GM10847 (cell line): Measurements from ENCODE around the gene NBR1.

ENCODE experiments used
- POLR2A ChIP-seq: IDR thresholded peaks from 2 replicates; pipeline ENCODE4 v1.6.1; 2011; ENCODE audit not compliant: insufficient read length; ENCODE audit errors: extremely low read depth

The NBR1 gene

DNA sequence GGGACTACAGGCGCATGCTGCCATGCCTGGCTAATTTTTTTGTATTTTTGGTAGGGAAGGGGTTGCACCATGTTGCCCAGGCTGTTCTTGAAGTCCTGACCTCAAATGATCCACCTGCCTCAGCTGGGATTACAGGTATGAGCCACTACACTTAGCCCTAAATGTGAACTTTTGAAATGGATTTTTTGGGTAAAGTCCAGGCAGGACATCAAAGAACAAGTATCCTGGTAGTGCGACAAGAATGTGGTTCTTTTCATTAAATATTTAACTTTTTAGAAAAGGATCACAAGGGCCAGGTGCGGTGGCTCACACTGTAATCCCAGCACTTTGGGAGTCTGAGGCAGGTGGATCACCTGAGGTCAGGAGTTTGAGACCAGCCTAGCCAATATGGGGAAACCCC lies 15.3 kb upstream of the NBR1 start:
- no peak for TF ChIP-seq POLR2A

DNA sequence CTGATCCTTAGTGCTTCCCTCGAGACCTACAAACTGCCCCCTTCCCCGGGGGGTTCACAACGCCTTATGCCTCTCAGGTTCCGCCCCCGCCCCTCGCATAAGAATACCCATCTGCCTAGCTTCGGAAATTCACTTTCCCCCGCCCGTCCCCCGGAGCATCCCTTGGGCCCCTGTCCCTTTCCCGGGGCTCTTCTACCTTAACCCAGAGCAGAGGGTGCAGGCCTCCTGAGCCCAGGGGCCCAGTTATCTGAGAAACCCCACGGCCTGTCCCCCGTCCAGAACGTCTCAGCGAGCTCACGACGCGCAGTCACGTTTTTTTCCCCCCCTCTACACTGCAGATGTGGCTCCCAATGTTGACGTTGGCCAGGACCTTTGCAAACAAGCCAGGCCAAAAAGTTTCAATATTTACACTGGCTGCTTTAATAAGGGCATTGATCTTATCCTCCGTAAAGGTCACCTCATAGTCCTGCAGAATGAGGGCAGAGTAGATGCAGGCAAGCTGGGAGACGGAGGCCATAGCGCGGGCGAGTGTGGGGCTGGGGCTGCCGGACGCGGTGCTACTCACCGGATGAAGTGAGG lies 1.4 kb upstream of the NBR1 start:
- TF ChIP-seq POLR2A: no peak

DNA sequence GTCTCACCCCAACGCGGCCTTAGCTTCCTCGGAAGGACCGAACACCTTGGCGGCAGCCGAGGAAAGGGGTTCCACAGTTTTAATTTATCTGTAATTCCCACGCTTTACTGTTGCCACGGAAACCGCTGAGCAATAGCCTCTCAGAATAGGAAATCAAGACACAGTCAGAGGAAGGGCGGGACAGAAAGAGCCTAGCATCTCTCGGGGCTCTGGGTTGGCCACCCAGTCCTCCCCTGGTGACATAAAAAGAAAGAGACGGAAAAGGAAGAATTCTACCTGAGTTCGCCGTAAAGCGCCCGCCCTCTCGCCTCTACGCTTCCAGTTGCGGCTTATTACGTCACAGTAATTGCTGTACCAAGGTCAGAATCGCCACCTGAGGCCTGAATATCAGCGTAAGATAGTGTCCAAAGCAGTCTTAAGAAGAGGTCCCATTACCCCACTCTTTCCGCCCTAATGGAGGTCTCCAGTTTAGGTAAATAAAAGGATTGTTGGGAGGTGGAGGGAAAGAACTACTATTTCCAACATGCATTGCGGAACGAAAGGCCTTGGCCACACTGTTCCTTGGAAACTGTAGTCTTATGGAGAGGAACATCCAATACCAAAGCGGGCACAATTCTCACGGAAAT lies 761 bp upstream of the NBR1 start:
- no peak for TF ChIP-seq POLR2A

DNA sequence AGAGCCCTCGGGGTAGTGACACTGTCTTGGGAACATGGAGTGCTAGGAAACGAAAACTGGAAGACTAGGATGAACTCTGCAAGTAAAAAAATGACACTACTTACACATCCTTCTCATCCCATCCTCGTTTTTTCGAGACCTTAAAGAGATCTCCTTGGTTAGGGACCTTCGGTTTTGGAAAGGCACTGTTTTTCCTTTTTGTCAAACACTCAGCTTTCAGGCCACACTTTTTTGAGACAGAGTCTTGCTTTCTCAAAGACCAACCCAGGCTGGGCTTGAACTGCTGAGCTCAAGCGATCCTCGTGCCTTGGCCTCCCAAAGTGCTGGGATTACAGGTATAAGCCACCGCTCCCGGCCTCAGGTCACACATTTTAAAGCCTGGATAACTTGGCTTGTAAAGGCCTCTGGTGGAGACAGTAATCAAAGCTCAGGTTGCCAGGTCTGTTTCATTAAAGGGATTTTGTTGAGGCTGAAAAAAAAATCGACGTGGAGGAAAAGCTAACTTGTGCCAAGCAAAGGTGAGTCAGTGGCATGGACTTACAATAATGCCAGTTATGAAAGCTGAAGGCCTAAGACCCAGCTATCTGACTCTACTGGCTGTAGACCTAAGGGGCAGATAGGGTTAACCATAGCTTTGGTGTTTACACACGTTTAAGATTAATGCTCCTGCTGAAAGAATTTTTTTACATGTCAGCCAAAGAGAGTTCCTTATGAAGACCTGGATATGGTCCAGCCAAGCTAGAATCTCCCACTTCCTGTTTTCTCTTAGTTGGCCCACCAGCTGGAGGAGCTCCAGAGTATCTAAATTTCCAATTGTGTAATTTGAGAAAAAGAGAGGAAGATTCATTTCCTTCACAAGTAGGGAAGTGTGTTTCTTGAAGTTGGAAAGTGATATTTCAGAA lies 823 bp downstream of the NBR1 start:
- TF ChIP-seq POLR2A: no peak

DNA sequence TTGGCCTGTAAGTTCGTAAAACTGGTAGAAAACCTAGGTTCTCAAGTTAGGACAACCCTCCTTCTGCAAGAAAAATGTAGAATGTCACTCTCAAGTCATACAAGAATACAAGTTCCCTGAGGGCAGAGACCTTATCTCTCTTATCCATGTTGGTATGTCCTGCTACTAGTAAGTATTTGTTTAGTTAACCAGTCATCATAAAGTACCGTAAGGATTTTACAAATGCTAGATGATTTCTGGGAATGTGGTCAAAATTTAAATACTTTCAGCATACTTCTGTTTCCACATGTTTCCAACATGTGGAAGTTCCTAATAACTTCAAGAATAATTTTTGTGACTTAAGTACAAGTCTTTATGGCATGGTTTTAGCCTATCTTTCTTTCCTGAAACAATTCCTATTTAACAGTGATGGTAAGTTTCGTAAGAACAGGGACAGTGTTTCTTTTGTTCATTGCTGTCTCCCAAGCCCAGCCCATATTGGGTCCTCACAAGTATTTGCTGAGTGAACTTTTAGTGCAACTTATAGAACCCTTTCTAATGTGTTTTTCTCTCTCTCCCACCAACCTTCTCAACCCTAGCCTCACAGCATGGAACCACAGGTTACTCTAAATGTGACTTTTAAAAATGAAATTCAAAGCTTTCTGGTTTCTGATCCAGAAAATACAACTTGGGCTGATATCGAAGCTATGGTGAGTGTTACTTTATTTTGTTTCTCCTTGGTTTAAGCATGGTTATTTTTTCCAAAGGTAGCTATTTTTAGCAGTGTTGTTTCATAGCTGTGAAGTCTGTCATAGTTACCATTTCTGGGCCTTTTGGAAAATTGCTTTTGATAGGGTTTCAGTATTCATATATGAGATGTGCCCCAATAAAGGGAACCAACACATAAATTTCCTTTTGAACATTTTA lies 4.5 kb downstream of the NBR1 start:
- no peak for TF ChIP-seq POLR2A

DNA sequence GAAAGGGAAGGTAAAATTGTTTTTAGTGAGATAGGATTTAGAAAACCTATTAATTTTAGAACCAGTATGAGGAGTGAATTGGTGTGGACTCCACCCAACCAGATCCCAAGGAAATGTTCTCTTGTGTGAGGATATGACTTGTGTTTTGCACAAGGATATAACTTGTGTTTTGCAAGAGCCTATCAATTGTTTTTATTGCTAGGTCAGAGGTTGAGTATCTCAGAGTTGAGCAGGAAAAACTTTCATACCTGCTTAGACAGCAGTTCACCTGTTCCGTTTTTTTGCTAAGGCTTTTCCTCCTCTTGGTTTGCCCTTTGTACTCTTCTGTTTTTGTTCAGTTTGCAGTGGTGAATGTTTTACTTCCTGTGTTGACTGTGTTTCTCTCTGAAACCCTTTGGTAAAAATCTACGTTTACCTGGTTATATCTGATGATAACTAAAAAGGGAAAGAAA lies 5.1 kb downstream of the NBR1 start:
- no peak for TF ChIP-seq POLR2A

DNA sequence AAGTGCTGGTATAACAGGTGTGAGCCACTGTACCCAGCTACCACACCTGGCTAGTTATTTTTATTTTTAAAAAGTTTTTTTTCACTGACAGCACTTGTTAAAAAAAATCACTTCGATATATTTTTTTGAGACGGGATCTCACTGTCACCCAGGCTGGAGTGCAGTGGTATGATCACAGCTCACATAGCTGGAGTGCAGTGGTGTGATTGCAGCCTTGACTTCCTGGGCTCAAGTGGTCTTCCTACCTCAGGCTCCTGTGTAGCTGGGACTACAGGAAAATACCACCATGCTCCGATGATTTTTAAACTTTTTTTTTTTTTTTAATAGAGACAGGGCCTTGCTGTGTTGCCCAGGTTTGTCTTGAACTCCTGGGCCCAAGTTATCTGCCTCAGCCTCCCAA lies 12.9 kb downstream of the NBR1 start:
- no peak for TF ChIP-seq POLR2A

DNA sequence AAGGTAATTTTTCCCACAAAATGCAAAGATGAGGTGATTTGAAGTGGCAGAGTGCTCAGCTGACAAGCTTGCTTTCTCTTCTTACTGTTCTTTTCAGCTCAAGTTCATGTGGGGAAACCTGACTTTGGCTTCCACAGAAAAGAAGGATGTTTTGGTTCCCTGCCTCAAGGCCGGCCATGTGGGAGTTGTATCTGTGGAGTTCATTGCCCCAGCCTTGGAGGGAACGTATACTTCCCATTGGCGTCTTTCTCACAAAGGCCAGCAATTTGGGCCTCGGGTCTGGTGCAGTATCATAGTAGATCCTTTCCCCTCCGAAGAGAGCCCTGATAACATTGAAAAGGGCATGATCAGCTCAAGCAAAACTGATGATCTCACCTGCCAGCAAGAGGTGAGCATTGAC lies 22.2 kb downstream of the NBR1 start:
- TF ChIP-seq POLR2A: no peak

DNA sequence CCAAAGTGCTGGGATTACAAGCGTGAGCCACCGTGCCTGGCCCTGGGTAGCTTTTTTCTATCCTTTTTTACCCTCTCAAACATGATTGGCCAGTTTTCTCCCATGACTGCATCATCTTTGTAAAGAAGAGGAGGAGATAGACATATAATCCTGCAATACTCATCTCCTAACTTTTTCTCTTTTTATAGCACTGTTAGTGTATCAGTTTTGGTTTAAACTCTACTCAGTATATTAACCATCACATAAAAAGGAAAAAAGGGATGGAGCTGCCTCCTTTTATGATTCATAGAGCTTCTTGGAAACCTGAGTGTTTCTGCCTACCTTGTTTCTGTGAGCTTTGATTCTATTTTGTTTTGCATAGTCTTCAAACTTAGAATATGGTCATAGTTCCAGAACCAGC lies 28.6 kb downstream of the NBR1 start:
- TF ChIP-seq POLR2A: no peak

DNA sequence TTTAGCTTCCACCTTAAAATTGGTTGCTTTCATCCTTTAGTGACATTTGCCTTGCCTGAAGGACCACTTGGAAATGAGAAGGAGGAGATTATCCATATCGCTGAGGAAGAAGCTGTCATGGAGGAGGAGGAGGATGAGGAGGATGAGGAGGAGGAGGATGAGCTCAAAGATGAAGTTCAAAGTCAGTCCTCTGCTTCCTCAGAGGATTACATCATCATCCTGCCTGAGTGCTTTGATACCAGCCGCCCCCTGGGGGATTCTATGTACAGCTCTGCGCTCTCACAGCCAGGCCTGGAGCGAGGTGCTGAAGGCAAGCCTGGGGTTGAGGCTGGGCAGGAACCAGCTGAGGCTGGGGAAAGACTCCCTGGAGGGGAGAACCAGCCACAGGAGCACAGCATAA lies 29.1 kb downstream of the NBR1 start:
- no peak for TF ChIP-seq POLR2A

DNA sequence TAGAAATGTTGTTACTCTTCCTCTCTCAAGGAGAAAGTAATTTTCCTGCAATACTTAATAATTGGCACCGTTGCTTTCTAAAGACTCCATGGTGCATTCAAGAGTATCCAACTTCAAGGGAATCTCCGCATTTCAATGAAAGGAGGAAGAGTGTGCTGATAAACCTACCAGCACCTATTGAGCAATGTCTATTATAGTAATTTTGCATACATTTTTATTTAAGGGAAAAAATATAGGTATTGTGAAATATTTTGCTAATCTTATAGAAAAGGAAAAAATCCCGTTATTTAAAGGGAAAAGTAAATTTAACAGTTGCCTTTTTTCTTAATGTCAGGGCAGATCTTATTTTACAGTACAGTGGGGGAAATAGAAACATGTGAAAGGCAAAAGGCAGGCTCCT lies 39.6 kb downstream of the NBR1 start:
- TF ChIP-seq POLR2A: no peak

DNA sequence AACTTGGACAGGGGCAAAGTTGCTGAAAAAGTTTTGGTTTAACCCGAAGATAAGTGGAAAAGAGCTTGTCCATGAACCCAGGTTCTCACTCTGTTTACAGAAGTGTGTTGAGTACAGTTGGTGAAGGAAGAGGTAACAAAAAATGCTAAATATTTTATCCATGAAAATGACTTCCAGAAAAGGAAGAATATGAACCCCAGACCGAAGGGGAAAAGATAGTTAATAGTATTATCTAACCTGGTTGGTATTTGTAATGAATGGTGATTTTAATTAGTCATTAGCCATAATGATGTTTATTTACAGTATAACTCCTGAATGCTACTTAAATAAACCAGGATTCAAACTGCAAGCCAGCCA lies 40.1 kb downstream of the NBR1 start:
- TF ChIP-seq POLR2A: no peak

DNA sequence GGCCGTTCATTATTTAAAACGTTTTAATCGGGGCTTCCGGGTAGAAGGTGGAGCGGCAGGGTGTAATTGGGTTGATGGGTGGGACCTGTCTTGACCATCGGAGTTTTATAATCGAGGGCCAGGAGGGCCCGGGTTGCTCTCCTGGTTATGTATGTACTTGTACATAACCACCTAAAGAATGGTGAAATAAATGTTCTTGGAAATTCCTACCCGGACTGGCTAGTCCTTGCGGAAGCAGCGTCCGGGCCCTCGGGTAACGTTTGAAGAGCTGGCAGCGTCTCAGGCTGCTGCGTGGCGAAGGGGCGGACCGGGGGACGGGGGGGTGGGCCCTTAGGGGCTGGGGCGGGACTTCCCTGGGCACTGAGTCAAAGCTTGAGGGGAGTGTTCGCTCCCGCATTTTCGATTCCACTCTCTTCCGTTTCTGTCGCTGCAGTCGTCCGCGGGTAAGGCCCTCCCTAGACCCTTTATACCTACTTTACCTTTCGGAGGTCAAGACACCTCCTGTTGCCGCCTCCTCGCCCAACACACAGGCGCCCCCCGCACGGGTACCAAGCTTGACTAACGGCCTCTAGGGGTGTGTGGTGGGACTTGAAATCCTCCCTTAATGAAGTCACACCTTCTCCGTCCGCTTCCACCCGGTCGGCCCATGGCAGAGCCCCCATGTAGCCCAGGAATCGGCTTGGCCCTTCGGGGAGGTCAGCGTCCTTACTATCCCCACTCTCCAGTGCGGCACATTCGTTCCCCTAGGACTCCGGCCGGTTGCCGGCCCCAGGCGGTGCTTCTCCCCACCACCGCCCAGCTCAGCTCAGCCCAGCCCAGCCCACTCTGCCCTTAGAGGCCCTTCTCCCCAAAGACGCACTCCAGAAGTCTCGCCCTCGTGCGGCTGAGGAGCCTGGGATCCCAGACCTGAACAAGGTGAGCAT lies 40.7 kb downstream of the NBR1 start, which contains the start of gene TMEM106A:
TSS of gene TMEM106A (plus strand) at position 396 of the 923 bp plus-strand sequence. CDS start 1,167 bp downstream, outside the sequence.
- peak; percentile 58 for TF ChIP-seq POLR2A
